HG03439 (cell line): ENCODE data around the gene DOCK1.

Experiments
- ATAC-seq: cut with Tn5 transposase; IDR thresholded peaks from one replicate; pipeline ENCODE4 v1.9.1; 2021; ENCODE audit warnings: mild to moderate bottlenecking, moderate library complexity; ENCODE audit not compliant: unreplicated experiment

Gene DOCK1

DNA sequence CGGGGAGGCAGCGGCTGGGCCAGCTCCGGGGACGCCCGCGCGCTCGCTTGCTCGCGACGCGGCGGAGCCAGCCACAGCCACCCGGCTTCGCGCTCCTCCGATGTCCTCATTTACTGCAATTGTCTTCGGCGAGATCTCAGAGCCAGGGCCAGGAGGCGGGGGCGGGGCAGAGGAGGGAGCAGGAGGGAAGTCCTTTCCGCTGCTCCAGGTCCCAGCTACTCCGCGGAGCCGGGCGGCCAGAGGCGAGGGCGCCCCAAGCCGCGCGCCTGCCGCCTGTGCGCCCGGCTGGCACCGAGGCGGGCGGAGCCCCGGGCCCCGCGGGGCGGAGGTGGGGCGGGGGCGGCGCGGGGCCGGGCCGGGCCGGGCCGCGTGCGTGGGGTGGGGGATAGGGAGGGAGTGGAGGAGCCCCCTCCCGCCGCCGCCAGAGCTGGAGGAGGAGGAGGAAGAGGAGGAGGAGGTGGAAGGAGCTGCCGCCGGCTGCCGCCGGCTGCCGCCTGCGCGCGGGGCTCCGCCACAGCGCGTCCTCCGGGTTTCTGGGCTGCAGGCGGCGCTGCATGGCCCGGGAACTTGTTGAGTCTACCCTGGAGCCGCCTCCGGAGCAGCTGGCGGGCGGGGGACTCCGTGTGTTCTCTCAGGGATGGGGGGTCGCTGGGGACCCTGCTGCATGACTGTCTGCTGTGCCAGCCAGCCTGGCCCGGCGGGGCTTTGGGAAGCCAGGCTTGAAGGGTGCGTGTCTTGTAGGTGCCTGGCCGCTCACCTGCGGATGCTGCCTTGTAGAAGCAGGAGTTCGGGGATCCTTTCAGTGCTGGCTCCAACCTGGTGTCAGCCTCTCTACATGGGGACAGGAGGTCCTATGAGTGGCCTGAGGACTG is 291.3 kb downstream of the DOCK1 start, which contains the start of gene INSYN2A:
TSS of gene INSYN2A (minus strand) at position 310 of the 872 bp plus-strand sequence. CDS start 20,196 bp downstream, outside the sequence.
- no peak for ATAC-seq

DNA sequence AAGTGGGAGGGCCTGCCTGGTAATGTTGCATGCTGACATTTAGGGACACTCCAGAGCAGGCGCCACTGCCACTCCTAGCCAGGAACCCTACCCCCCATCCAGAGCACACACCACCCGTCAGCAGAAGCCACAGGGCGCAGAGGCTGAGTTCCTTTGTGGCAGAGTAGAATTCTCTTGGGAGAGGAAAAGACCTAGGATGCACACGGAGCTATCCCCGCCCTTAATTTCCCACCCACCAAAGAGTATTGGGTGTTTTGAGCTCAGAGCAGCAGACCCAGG is 291.9 kb downstream of the DOCK1 start:
- ATAC-seq = no peak

DNA sequence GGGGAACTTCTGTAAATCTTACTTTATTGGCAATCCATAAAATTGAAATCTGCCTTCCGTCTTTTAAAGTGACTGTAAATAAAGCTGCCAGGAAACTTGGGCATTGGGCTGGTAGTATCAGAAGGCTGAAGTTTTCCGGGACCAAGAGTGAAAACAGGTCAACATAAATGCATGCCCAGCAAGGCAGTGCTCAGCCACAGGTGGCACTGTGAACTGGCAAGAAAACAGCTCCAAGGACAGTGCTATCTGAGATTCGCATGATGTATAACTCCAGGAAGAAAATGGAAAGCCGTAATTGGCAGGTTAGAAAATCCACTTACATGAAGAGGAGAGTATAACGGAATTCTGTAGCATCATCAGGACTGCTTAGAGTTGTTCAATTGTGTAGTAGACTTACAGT is 293.1 kb downstream of the DOCK1 start:
- no peak for ATAC-seq

DNA sequence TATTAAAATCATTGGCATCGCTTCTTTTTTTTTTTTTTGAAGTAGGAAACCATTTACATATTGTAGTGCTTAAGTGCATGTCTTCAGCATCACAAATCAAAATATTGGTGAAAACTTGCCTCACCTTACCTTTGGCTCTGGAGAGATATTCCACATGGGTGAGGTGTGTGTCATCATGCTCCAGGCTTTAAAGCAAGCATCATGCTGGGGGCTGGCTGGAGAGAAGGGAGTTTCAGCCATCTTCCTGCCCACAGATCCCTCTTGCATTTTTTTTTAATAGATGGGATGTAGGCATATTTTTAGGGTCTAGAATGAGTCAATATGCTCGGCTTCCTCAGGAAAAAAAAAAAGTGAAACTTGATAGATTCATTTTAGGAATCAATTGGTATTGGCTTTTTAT is 293.5 kb downstream of the DOCK1 start:
- no peak for ATAC-seq

DNA sequence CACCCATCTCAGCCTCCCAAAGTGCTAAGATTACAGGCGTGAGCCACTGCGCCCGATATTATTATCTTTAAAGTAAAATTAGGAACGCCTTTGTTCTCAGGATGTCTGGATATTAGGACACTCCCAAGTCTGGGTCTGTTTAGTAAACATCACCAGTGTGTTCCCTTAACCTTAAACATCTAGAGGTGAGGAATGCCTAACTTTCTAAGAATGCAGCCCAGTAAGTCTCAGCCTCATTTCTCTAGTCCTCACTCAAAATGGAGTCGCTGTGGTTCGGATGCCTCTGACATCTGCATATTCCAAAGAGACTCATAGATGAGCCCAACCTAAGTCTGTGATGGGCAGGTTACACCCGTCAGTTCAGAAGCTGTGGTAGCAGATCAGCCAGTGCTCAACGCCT is 295.4 kb downstream of the DOCK1 start:
- ATAC-seq = no peak

DNA sequence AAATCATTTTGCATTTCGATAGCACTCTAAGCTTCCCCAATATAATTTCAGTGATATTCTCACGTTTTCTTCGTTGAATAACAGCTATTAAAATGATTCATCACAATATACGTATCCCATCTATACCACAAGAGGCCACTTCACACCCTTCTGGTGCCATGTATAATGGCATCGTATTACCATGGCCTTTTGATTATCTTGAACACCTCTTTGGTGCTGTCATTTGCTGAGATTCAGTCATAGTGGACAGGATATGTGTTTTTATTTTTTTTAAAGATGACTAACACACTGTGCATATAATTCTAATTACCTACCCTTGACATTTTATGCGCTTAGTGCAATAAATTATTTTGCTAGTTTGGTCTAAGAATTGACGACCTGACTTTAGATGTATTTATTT is 297.8 kb downstream of the DOCK1 start:
- no peak for ATAC-seq

DNA sequence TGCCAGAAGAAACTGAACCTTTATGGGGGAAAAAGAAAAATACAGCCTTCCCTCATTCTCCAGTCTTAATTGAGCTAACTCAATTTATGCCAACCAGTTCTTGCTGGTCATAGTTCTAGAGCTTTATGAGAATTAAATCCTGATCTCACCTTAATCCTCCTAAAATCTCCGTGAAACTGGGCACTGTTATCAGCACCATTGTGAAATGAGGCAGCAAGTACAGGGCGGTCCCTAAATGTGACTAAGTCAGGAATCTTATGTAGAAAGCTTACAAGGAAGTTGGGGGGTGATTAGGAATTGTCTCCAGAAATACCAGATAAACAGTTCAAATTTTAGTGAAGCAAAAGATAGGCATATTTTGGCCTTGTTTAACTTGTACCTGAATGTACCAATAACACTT is 301.9 kb downstream of the DOCK1 start:
- no peak for ATAC-seq

DNA sequence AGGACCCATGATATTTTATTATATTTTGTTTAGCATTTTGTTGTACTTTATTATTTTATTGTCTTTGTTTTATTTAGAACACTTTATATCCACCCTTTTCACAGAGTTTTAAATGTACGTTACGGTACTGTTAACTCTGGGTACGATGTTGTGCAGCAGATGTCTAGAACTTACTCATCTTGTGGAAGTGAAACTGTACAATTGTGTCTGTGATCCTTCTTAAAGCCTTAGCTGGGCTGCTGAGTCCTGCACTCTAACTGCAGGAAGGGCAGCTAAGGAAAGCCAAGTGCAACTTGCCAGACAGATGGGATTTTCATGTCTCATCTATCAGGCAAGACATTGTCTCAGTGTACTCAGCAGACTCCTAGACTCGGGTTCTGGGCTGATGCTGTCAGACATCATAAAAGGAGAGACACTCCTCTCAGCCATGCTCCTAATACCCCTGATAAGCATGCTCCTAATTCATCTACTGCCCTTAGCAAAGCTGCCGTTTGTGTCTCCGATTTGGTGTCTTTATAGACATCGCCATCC is 305.8 kb downstream of the DOCK1 start:
- ATAC-seq = no peak

DNA sequence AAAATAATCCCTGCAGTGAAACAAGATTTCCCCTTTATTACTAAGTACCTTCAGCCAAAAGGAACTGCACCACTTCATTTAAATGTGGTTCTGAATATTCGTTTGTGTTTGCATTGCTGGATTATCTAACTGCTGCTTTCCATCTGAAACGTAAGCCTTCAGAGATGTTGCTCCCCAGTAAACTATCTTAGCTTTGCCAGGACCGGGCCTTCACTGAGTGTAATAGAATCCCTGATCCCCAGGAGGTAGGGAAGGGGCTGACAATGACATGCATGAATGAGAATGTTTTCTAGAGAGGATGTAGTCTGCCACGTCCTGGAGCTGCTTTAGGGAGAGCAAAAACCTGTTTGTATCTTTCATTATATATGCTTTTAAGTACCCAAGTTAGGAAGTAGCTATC is 310.6 kb downstream of the DOCK1 start:
- no peak for ATAC-seq

DNA sequence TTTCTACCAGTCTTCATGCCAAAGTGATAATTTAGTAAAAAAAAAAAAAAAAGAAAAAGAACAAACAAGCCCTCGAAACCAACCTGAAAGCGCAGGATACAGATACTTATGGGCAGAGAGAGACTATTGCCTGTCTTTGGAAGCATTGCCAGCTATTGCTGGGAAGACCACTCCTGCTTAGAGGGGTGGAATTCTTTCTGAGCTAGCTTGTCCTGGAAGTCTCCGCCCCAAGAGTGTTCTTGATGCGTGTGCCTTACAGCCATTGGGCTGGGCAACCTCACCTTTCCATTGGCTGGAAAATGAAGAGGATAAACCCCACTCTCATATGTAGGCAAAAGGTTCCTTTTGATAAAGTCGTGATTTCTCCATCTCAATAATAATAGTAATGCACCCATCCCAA is 311.0 kb downstream of the DOCK1 start:
- ATAC-seq = no peak

DNA sequence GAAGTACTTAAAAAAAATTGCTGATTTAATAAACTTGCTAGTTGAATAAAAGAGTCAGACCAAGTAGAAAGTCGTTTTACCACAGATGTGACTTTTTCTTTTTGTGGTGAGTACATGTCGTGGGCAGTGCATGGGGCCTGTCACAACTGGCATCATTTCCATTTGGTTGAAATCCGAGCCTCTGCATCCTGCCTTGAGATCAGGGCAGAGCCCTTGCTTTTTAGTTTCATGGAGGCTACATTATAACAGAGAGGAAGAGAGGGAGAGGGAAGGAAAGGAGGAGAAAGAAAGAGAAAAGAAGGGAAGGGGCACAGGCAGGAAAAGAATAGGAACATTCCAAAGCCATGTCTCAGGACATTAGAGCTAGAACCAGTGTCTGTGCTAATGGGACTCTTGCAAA is 311.6 kb downstream of the DOCK1 start:
- ATAC-seq = no peak

DNA sequence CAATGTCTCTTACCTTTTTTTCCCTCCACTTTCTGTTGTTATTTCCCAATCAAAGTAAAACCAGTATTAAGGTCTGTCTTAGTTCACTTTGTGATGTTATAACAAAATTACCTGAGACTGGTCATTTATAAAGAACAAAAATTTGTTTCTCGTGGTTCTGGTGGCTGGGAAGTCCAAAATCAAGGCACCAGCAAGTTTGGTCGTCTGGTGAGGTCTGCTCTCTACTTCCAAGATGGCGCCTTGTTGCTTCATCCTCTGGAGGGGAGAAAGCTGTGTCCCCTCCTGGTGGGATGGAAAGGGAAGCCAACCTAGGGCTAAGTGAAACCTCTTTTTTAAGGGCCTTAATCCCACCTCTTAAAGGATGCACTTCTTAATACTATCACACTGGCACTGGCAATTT is 313.4 kb downstream of the DOCK1 start:
- ATAC-seq = no peak

DNA sequence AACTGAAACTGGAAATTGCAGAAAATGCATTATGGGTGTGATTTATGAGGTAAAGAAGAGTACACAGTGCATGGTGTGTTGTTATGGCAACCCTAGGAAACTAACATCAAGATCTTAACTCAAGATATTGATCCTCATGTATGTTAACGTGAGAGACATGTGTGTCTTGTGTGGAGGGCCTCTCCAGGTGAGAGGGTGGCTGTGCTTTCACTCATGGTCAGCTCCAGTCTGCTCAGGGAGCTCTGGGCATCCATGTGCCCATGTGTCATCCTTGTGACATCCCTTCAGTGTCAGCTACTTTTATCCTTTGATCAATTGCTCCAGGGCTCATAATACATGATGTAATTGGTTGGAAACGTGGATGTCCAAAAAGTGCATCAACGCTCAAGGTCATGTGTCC is 316.1 kb downstream of the DOCK1 start:
- ATAC-seq = no peak

DNA sequence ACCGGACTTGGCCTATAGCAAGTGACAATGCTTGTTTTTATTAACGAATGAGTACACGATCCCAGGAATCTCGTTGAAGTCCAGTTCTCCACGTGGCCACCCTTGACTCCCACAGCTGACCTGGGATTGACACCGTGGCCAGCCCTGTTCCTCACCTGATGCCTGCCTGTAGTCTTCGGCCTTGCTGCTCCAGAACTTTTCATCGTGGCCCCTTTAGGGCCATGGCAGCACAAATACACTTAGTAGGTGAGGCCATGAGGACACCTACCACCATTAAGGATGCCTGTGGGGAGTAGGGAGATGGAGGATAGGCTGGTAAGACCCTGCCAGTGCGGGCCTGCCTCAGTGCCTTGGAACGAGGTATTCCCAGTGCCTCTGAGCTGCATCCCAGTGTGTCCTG is 321.8 kb downstream of the DOCK1 start:
- ATAC-seq = no peak

DNA sequence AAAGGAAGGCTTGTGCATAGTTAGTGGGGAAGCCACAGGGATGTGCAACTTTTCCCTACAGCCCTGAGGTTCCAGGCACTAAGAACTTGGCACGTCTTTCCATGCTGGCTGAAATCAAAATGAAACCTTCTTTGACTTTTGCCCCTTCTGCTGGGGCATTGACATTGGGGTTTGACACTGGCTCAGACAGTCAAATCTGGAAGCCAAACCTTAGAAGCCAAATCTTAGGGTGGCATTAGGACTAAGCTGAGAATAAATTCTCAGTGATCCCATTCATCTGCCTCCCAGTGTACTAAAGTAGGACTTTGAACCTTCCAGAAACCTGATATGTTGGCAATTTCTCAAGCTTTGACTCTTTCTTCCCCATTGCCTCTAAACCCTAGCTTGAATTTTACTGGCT is 322.4 kb downstream of the DOCK1 start:
- ATAC-seq = no peak

DNA sequence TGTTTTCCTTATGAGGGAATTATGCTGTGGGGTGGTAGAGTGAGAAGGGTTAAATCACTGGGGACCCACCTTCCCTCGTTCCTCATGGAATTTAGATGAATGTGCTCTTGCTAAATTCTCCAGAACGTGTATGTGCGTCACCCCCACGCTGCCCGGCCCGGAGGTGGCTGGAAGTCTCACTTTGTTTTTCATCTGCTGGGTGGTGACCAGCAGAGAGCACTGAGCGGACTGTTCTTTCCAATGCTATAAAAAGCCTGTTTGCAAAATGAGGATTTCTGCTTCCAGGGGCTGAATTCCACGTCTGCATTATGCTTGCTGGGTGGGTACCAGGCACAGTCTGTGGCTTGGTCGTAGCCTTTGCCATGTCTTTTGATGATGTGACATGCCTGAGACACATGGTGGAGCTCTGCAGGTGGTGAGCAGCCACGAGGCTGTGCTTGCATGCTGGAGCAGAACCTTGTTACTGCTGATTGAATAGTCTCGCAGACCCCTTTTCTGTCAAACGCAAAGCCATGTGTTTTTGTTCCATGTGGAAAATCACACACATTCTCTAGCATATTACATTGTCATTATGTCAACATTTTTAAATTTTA is 323.1 kb downstream of the DOCK1 start:
- ATAC-seq = no peak

DNA sequence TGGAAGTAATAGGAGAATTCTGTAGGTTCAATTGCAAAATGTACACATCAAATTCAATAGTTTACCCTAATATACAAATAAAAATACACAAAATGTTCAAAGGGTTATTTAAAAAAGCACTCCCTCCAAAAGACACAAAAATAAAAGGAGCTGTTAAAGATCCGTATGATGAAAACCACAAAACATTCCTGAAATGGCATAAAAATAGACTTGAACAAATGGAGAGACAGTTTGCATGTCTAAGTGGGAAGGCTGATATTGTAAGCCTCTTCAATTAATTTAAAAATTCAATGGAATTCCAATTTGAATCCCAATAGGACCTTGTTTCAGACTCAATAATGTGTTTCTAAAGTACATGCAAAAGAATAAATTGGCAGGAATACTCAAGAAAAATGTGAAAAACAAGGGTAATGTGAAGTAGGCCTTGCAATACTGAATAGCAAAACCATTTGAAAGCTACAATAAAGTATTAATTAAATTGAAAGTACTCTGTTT is 329.1 kb downstream of the DOCK1 start:
- ATAC-seq = no peak

DNA sequence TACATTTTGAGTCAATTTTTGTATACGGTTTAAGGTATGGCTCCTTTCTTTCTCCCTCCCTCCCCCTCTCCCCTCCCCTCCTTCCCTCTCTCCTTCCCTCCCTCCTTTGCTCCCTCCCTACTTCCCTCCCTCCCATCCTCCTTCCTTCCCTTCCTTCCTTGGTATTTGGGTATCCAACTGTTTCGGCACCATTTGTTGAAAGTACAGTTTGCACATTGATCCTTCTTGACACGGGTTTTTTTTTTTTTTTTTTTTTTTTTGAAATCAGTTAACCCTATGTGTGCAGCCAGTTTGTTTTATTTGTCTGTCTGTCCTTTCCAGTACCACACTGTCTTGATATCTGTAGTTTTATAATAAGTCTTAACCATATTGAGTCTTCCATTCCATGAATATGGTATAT is 331.0 kb downstream of the DOCK1 start:
- ATAC-seq = no peak

DNA sequence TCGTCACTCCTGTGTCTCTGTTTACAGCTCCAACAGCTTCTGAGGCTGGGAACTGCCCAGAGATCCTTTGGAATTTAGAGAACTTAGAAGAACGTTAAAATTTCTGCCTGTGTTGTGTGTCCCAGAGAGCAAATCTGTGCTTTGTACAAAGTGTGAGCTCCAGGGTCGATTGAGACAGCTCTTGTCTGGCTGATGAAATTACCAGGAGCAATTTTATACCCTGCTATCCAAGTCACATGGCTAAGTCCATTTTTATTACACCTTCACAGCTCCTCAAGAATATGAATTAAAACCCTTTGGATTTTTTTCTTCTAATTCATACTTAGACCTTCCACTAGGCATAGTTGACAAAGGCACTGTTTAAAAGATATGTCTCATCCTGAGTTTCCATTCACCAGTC is 337.7 kb downstream of the DOCK1 start:
- ATAC-seq = no peak

DNA sequence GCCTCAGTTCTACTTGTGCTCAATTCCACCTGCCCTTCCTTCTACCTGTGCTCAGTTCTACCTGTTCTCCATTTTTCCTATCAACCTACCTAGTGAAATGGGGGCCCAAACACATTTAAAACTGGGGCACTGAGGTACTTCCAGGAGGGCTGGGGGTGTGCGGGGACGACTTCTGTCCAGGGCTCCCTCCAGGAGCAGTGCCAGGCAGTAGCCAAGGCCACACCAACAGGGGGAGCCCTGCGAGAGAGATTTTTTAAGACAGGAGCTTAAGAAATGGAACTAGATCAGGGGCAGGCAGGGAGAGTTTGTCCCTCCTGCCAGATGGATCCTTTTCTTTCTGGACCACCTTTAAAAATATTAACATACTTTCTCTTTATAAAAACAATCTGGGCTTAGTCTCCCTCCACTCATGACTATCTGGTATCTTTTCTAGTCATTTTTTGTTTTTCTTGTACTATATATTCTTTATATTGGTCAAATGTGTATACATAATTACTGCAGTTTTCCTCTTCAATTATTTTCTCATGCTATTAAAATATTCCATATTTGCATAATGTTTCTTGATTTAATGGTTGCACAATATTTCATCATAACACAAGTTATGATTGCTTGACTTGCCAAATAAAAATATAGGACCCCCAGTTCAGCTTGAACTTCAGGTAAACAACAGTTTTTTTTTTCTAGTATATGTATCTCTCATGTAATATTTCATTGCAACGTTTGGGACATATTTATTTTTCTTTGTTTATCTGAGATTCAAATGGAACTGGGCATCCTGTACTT is 338.5 kb downstream of the DOCK1 start:
- no peak for ATAC-seq

DNA sequence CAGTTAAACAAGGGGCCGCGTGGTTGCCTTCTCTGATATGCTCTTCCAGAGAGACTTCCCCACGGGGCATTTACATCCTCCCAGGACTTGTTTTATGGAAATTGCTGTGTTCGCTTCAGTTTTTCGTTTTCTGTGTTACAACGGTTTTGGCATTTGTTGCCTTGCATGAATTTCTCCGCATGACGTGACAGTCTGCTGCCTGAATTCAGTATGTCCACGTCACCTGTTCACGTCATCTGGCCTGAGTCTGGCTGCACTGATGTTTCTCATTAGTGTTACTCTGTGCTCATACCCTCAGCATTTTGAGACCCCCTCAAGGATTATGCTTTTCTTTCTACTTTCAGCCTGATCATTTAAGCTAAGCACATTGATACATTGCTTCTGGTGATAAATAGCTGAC is 340.2 kb downstream of the DOCK1 start:
- no peak for ATAC-seq

DNA sequence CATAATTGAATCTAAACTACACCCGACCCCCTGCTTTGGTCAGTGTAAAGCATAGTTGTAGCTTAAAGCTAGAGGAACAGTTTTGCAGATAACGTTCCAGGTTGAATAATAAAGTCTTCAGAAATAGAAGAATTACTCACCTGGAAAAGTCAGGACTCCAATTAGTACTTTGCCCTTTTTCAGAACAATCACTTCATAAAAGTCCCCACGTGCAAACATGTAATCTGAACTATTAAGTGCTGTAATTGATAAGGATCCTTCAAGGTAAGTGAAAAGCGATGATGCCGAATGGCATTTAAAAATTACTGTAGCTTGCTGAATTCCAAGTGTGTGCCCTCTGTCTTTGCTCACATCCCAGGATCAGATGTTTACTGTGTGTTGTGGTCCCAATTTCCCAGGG is 344.8 kb downstream of the DOCK1 start:
- no peak for ATAC-seq
